Cardiac ventricle fibroblast (primary cell): ENCODE results near the gene GLA. TPM values are rescaled to one million over a fixed set of nuclear protein-coding genes. Genes with fewer than 3 reads are reported as not detected.

Source experiments
- total RNA-seq: library from RNA; depleted of rRNA; stranded (reverse); fragments of >200 nt; gene quantifications from 2 replicates; pipeline ENCODE4 v1.2.3, GENCODE V29; 2015

Gene GLA
- 16.0 and 18.4 TPM in 2 replicates for total RNA-seq

GRCh38 chrX:101407748-101408531 lies at the start of gene GLA, which contains the start of gene HNRNPH2:
TSS of gene GLA (minus strand) at chrX:101407925. CDS start at chrX:101407903, 22 bp downstream.
TSS of gene HNRNPH2 (plus strand) at chrX:101408222. CDS start at chrX:101411989, 3,767 bp downstream.

GRCh38 chrX:101390664-101391525 lies 16.8 kb downstream of the GLA start, which contains the start of gene RPL36A:
TSS of gene RPL36A (plus strand) at chrX:101391011. CDS start at chrX:101391044, 33 bp downstream.

GRCh38 chrX:101385795-101386541 lies 21.8 kb downstream of the GLA start, which contains the start of gene BTK:
TSS of gene BTK (minus strand) at chrX:101386191. CDS start at chrX:101375284, 10,907 bp downstream.

GRCh38 chrX:101348452-101349192 lies 59.1 kb downstream of the GLA start, which contains the start of gene TIMM8A:
TSS of gene TIMM8A (minus strand) at chrX:101348742. CDS start at chrX:101348664, 78 bp downstream.

Other genes starting within 250 kb of the GLA start
- 0.19 and 0.24 TPM in 2 replicates for gene DRP2, start 188.1 kb downstream of the GLA start, total RNA-seq
- 0.05 TPM in 1 of 2 replicates, not detected in the other for gene TAF7L, start 116.6 kb downstream of the GLA start, total RNA-seq
- 5.6 and 7.3 TPM in 2 replicates for gene TIMM8A, start 59.2 kb downstream of the GLA start, total RNA-seq
- gene BTK, start 21.7 kb downstream of the GLA start, total RNA-seq = not detected in 2 replicates
- 2,177 and 2,530 TPM in 2 replicates for gene RPL36A, start 16.9 kb downstream of the GLA start, total RNA-seq
- gene HNRNPH2, start 297 bp upstream of the GLA start, total RNA-seq = 41.4 and 46.1 TPM in 2 replicates
- gene ARMCX4, start 77.5 kb upstream of the GLA start, total RNA-seq = 2.5 and 3.3 TPM in 2 replicates
- 37.1 and 39.9 TPM in 2 replicates for gene ARMCX1, start 142.6 kb upstream of the GLA start, total RNA-seq
- 17.0 and 19.7 TPM in 2 replicates for gene ARMCX6, start 210.1 kb upstream of the GLA start, total RNA-seq
- 45.8 and 60.0 TPM in 2 replicates for gene ARMCX3, start 215.2 kb upstream of the GLA start, total RNA-seq